Tibial nerve (tissue), 4 donors: ENCODE measurements around the gene GAB3. TPM values are rescaled to one million over a fixed set of nuclear protein-coding genes. Genes with fewer than 3 reads are reported as not detected.

Experiments
- DNase-seq, 2 donors: peaks; one replicate each; pipeline ENCODE4 v3.0.0-alpha.2; 2019; ENCODE audit warnings: low spot score in 2 of 2
- H3K27ac ChIP-seq, 4 donors: fragments of 200-600 bp; sonication (generic) in 3 of 4; one replicate each; pipeline ENCODE4 v1.5.1; 2017 to 2019; ENCODE audit warnings: mild to moderate bottlenecking in 1 of 4
- H3K27me3 ChIP-seq, 2 donors: fragments of 200-600 bp; sonication (generic) in 1 of 2; one replicate each; pipeline versions ENCODE4 v1.5.1 to v1.6.0; 2017 to 2019
- H3K36me3 ChIP-seq, 3 donors: fragments of 200-600 bp; sonication (generic); one replicate each; pipeline ENCODE4 v1.5.1; 2018 to 2019
- H3K4me1 ChIP-seq, 4 donors: fragments of 200-600 bp; sonication (generic) in 3 of 4; one replicate each; pipeline ENCODE4 v1.5.1; 2017 to 2019
- H3K4me3 ChIP-seq, 4 donors: fragments of 200-600 bp; sonication (generic) in 3 of 4; one replicate each; pipeline ENCODE4 v1.5.1; 2017 to 2019; ENCODE audit warnings: mild to moderate bottlenecking in 1 of 4, moderate library complexity in 1 of 4
- H3K9me3 ChIP-seq, 4 donors: fragments of 200-600 bp; sonication (generic) in 3 of 4; one replicate each; pipeline ENCODE4 v1.5.1; 2017 to 2019
- CTCF ChIP-seq, 5 experiments: fragments of 200-600 bp in 3 of 5; fragments of 450-650 bp in 2 of 5; sonication (generic) in 3 of 5; IDR thresholded peaks; one replicate each; pipeline ENCODE4 v1.5.1; 2016 to 2019; ENCODE audit warnings: antibody characterized with exemption in 5 of 5, mild to moderate bottlenecking in 3 of 5, moderate library complexity in 2 of 5
- EP300 ChIP-seq, 2 donors: sonication (generic); formaldehyde crosslinking; IDR thresholded peaks; one replicate each; pipeline ENCODE4 v1.6.1; 2017; ENCODE audit warnings: antibody characterized with exemption in 2 of 2, mild to moderate bottlenecking in 1 of 2
- POLR2A ChIP-seq, 2 donors: fragments of 450-650 bp; IDR thresholded peaks; one replicate each; pipeline ENCODE4 v1.6.1; 2017; ENCODE audit warnings: antibody characterized with exemption in 2 of 2, mild to moderate bottlenecking in 2 of 2, moderate library complexity in 2 of 2
- WGBS, 2 donors: methylation state at CpG; one replicate each; pipeline ENCODE4 v1.1.5; 2018; 5-methylcytosine and 5-hydroxymethylcytosine counted together
- total RNA-seq, 4 donors: library from RNA; depleted of rRNA; stranded (reverse); fragments of >200 nt; gene quantifications; one replicate each; pipeline ENCODE4 v1.1.0, GENCODE V29; 2016

GAB3 gene
- total RNA-seq, 4 donors from 2014 or later: 5.1 to 7.5 (median 5.8) TPM

GRCh38 chrX:154720067-154720466 lies 30.8 kb downstream of the GAB3 start:
- 53 to 87% methylated on average over 3 to 4 of the region's 4 CpGs for WGBS, 2 donors
- TF ChIP-seq EP300 (IDR thresholded peaks at IDR 0.05): no peak
- no peak for TF ChIP-seq POLR2A (IDR thresholded peaks at IDR 0.05)
- TF ChIP-seq CTCF (IDR thresholded peaks at IDR 0.05): no peak
- no peak for DNase-seq
- no peak overlapping the region for H3K27ac ChIP-seq
- H3K9me3 ChIP-seq: no peaks in the 10 kb centered on the region
- H3K36me3 ChIP-seq: no peaks in the 10 kb centered on the region
- H3K4me1 ChIP-seq: no peaks in the 10 kb centered on the region
- H3K27me3 ChIP-seq: no peaks in the 10 kb centered on the region
- H3K4me3 ChIP-seq: no peak overlapping the region

- no peak for DNase-seq
- TF ChIP-seq POLR2A (IDR thresholded peaks at IDR 0.05) (no peak), CTCF (IDR thresholded peaks at IDR 0.05) (no peak), EP300 (IDR thresholded peaks at IDR 0.05) (no peak)
- no peaks in the 10 kb centered on the region for H3K9me3 ChIP-seq
- H3K36me3 ChIP-seq: no peaks in the 10 kb centered on the region
- no peak overlapping the region for H3K27ac ChIP-seq
- WGBS, 2 donors: 67 to 76% methylated on average over 6 of the region's 6 CpGs
- no peak overlapping the region for H3K4me3 ChIP-seq
- H3K27me3 ChIP-seq: no peaks in the 10 kb centered on the region
- H3K4me1 ChIP-seq: no peaks in the 10 kb centered on the region
Observed at GRCh38 chrX:154719132-154719675, 31.7 kb downstream of the GAB3 start.

GRCh38 chrX:154718616-154719015 lies 32.3 kb downstream of the GAB3 start:
- 57 to 87% methylated on average over 1 of the region's 1 CpG for WGBS, 2 donors
- DNase-seq: no peak
- H3K4me3 ChIP-seq: no peak overlapping the region
- no peak overlapping the region for H3K27ac ChIP-seq
- no peaks in the 10 kb centered on the region for H3K36me3 ChIP-seq
- no peaks in the 10 kb centered on the region for H3K27me3 ChIP-seq
- no peak for TF ChIP-seq POLR2A (IDR thresholded peaks at IDR 0.05)
- no peak for TF ChIP-seq EP300 (IDR thresholded peaks at IDR 0.05)
- no peak for TF ChIP-seq CTCF (IDR thresholded peaks at IDR 0.05)
- no peaks in the 10 kb centered on the region for H3K4me1 ChIP-seq
- no peaks in the 10 kb centered on the region for H3K9me3 ChIP-seq

GRCh38 chrX:154717824-154718223 lies 33.1 kb downstream of the GAB3 start:
- no peaks in the 10 kb centered on the region for H3K27me3 ChIP-seq
- TF ChIP-seq EP300 (IDR thresholded peaks at IDR 0.05): no peak
- TF ChIP-seq CTCF (IDR thresholded peaks at IDR 0.05): no peak
- H3K27ac ChIP-seq: no peak overlapping the region
- no peaks in the 10 kb centered on the region for H3K9me3 ChIP-seq
- no peaks in the 10 kb centered on the region for H3K4me1 ChIP-seq
- no peak overlapping the region for H3K4me3 ChIP-seq
- no peaks in the 10 kb centered on the region for H3K36me3 ChIP-seq
- WGBS, 2 donors: 31 to 53% methylated on average over 7 of the region's 7 CpGs
- DNase-seq: no peak

- WGBS, 2 donors: 63 to 96% methylated on average over 4 to 5 of the region's 5 CpGs
Observed at GRCh38 chrX:154715825-154716224, 35.1 kb downstream of the GAB3 start.

More at GRCh38 chrX:154715825-154716224, 35.1 kb downstream of the GAB3 start:
- DNase-seq: no peak
- TF ChIP-seq POLR2A (IDR thresholded peaks at IDR 0.05) (no peak), CTCF (IDR thresholded peaks at IDR 0.05) (no peak), EP300 (IDR thresholded peaks at IDR 0.05) (no peak)
- Histone ChIP-seq H3K27ac (no peak overlapping the region), H3K9me3 (no peaks in the 10 kb centered on the region), H3K27me3 (no peaks in the 10 kb centered on the region), H3K4me1 (no peaks in the 10 kb centered on the region), H3K4me3 (no peak overlapping the region), H3K36me3 (no peaks in the 10 kb centered on the region)
